CD4-positive, alpha-beta T cell treated with Interleukin-1 beta for 1 hour (primary cell): ENCODE data around the gene VSTM2B.

Experiments
- DNase-seq, 2 donors: peaks; one replicate each; pipeline ENCODE4 v3.0.0-alpha.2; 2020 to 2022

The VSTM2B gene

GRCh38 chr19:29516821-29517395, 8.9 kb upstream of the VSTM2B start:
- DNase-seq = no peak

DNA sequence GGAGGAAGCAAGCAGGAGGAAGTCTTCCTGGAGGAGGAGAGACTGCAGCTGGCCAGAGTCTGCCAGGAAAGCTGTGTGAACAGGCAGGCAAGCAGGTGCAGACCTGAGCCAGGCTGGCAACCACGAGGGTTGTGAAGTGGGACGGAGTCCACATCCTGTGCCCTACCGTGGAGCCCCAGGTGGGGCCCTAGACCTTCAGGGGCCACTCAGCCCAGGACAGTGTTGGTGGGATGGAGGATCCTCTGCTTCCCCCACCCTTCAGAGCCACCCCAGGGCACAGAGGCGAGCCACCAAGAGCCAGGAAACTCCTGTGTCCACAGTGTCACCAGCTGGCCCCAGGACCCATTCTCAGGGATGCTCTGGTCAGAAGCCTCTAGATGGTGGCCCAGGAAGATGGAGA, 8.4 kb upstream of the VSTM2B start:
- no peak for DNase-seq

GRCh38 chr19:29517946-29518345, 7.8 kb upstream of the VSTM2B start:
- no peak for DNase-seq

GRCh38 chr19:29519146-29519545, 6.6 kb upstream of the VSTM2B start:
- no peak for DNase-seq

GRCh38 chr19:29519931-29520330, 5.9 kb upstream of the VSTM2B start:
- DNase-seq = no peak

GRCh38 chr19:29520390-29520789, 5.4 kb upstream of the VSTM2B start:
- DNase-seq = no peak

DNA sequence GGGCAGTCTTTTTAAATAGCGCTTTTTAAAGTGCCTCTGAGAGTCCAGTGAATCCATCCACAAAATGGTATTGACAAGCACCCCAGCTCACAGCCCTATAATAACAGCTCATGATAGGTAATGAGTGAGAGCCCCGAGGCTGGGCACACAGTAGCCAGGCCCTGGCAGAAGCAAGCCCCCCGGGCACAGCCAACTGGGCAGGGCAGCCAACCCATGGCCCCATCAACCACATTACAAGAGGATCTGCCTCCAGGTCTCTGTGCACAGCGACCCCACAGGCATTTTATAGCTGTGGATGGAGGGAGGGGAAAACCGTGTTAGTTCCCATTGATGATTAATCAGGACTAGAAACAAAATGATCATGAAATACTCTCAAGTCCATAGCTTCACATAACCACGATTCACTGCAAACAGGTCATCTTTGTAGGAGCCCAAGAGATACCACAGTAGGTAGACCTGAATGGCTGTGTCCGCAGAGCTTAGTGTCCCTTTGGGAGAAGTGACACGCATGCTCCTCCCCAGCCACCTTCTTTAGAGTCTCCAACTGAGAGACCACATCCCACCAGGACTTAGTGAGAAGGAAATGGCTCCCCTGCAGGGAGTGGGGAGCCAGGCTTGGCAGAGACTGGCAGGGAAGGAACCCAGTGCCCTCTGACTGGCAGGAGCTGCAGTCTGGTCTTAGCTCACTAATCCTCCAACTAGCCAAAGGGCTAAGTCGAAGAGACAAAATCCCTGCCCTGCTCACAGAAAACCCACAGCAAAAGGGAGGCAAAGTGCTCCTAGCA, 4.3 kb upstream of the VSTM2B start:
- DNase-seq = no peak

DNA sequence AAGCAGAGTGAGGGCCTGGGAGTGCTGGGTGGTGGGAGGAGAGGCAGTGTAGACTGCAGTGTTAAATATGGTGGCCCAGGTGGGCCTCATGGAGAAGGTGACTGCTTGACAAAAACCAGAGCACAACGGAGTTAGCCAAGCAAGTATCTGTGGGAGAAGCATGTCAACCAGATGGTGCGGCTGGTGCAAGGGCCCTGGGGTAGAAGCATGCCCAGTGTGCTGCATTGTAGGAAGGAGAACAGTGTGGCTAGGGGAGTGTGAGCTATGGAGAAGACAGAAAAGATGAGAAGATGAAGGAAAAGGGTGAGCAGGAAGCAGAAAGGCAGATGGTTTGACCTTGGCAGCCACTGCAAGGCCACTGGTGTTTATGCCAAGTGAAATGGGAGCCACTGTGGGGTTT, 2.2 kb upstream of the VSTM2B start:
- DNase-seq = no peak

GRCh38 chr19:29524201-29524911, 1.4 kb upstream of the VSTM2B start:
- no peak for DNase-seq

DNA sequence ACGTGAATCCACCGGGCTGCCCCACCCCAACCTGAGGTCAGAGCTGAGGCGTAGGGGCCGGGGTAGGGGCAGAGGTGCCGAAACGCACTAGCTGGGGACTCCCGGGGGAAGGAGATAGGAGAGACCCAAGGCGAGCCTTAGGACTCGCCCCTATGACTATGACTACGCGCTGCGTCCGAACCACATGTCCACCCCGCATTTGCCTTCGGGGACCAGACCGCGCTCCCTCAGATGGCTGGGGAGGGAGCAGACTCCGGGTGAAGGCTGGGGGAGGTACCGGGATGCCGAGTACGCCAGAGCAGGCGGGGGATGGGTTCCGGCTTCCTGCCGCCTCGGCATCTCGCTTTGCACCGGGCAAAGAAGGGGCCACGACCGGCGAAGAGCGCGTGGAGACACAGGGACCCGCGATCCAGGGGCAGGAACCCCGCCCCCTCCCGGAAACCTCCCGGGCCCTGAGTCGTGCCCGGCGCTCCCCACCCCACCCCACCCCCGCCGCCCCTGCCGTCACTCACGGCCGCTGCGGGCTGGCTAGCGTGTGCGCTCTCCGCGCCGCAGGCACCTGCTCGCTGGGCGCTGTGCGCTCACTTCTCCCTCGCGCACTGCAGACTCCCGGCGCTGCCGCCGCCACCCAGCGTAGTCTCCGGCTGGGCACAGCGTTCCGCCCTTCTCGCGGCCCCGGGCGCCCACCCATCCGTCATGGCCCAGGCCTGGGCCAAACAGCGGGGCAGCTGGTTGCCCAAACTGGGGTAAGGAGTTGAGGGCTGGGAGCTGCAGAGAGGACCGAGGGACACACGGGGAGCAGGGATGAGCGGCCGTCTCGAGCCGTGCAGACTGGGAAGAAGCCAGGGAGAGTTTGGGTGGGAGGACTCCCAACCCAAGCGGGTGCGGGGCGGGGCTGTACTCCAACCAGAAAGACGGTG, 622 bp upstream of the VSTM2B start:
- DNase-seq = no peak

- no peak for DNase-seq
These were observed 1.1 kb downstream of the VSTM2B start for GRCh38 chr19:29526730-29527499.

- DNase-seq = no peak
These were observed 1.9 kb downstream of the VSTM2B start for GRCh38 chr19:29527500-29528328.

DNA sequence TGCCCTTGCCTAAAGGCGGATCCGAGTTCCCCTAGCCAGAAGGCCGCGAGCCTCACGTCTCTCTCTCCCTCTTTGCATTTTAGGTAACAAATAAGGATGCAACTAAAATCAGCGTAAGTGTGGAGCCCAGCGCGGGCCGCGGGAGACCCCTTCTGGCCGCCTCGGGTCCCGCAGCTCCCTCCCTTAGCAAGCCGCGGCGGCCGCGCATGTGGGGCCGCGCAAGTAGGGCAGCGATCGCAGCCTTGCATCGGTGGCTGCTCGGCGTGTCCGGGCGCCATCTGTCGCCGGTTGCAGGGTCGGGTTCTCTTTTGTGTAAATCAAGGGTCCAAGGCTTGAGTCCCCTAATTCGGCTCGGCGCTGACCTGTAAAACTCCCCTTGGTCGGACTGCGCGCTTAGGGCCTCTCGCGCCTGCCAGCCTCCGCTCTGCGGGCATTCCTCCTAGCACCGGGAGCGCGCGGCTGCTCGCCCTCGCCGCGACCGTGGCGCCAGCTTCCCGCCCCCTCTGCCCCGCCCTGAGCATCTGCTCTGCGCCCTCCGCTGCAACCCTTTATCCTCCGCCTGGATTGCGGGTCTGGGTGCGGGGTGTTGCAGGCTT, 2.7 kb downstream of the VSTM2B start:
- peak; percentile 10 to 46 for DNase-seq

GRCh38 chr19:29528946-29529645, 3.3 kb downstream of the VSTM2B start:
- DNase-seq = no peak

GRCh38 chr19:29529646-29530539, 4.1 kb downstream of the VSTM2B start:
- DNase-seq = no peak

GRCh38 chr19:29530540-29531457, 5.0 kb downstream of the VSTM2B start:
- no peak for DNase-seq

- DNase-seq = no peak
These were observed 5.7 kb downstream of the VSTM2B start for GRCh38 chr19:29531458-29532025.

GRCh38 chr19:29532097-29532496, 6.3 kb downstream of the VSTM2B start:
- DNase-seq = no peak
